HG03139 (cell line): ENCODE measurements around the gene KCNH1.
A peak's percentile ranks its signal among the peaks of the same experiment; 100 is the strongest.

Experiments
- ATAC-seq: cut with Tn5 transposase; IDR thresholded peaks from one replicate; pipeline ENCODE4 v1.9.1; 2021; ENCODE audit not compliant: unreplicated experiment

The KCNH1 gene, protein sequence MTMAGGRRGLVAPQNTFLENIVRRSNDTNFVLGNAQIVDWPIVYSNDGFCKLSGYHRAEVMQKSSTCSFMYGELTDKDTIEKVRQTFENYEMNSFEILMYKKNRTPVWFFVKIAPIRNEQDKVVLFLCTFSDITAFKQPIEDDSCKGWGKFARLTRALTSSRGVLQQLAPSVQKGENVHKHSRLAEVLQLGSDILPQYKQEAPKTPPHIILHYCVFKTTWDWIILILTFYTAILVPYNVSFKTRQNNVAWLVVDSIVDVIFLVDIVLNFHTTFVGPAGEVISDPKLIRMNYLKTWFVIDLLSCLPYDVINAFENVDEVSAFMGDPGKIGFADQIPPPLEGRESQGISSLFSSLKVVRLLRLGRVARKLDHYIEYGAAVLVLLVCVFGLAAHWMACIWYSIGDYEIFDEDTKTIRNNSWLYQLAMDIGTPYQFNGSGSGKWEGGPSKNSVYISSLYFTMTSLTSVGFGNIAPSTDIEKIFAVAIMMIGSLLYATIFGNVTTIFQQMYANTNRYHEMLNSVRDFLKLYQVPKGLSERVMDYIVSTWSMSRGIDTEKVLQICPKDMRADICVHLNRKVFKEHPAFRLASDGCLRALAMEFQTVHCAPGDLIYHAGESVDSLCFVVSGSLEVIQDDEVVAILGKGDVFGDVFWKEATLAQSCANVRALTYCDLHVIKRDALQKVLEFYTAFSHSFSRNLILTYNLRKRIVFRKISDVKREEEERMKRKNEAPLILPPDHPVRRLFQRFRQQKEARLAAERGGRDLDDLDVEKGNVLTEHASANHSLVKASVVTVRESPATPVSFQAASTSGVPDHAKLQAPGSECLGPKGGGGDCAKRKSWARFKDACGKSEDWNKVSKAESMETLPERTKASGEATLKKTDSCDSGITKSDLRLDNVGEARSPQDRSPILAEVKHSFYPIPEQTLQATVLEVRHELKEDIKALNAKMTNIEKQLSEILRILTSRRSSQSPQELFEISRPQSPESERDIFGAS

DNA sequence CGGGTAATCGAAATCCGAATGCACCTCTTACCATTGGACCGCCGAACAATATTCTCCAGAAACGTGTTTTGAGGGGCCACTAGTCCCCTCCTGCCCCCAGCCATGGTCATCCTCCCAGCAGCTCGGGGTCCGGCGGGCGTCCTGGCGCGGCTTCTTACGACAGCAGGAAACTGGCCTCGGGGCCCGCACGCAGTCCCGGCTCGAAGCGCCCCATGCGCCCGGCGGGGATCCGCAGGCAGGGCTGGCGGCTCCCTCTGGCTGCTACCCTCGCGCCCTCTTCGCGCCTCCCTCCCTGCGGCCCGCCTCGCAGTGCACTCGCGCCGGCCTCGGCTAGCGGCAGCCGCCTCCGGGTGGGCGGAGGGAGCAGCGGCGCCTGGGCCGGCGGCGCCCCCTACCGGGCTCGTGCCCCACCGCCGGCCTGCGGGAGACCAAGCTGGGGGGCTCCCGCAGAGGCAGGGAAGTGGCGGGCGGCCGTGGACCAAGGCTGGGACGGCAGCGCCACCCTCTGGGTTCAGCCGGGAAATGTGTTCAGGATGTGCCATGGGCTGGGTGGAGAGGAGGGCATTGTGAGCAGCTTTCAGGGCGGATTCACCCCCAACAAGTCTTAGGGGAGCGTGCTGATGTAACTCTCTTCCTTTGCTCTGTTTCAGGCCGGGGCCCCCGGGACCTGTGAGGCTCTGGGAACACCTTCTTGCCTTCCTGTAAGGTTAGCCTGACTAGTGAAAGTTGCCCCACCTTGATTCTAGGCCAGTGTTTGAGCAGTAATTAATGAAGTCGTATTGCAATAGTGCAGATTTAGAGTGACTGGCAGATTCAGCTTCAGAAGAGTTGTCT lies at the start of gene KCNH1:
Gene KCNH1 (minus strand): TSS at position 313 of the 834 bp plus-strand sequence. CDS start 203 bp downstream, at position 110.
- peak; percentile 87 for ATAC-seq

DNA sequence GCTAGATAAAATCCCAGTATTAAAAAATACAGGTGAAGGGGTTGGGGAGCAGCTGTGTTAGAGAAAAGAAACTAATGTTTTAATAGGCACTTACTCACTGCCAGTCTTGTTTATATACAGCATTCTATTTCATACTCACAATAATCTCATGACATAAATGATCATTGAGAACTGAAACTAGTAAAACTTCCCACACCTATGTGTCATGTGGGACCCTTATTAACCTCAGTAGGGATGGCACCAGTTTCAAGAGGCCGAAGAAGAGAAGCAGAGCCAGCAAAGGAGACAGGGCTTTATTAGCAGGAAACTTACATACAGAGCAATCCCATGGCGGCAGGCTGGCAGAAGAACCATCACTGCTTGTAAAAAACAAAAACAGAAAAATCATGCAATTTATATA lies 48.8 kb upstream of the KCNH1 start:
- no peak for ATAC-seq

DNA sequence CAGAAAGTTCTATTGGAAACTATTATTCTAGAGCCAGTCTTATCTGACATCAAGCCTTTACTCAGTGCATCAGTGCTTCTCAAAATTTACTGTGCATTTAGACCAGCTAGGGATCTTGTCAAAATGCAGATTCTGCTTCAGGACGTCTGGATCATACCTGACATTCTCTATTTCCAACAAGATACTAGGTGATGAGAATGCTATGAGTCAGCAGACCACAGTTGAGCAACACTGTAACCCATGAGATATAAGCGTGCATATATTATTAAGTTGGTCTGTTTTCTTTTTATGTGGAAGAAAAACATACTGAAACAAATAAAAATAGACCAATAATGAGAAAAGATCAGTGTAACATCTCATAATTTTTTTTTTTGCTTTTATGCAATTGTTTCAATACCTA lies 40.4 kb upstream of the KCNH1 start:
- no peak for ATAC-seq

DNA sequence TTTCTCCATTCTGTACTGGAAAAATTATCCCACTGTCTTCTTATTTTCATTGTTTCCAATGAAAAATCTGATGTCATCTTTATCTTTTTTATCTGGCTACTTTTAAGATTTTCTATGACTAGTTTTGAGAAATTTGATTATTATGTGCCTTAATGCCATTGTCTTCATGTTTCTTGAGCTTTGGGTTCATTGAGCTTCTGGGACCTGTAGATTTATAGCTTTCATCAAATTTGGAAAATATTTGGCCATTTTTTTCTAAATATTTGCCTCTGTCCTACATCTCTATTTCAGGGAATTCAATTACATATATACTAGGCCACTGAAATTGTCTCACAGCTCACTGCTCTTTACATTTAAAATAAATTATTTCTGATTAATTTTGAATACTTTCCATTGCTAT lies 38.7 kb upstream of the KCNH1 start:
- no peak for ATAC-seq

DNA sequence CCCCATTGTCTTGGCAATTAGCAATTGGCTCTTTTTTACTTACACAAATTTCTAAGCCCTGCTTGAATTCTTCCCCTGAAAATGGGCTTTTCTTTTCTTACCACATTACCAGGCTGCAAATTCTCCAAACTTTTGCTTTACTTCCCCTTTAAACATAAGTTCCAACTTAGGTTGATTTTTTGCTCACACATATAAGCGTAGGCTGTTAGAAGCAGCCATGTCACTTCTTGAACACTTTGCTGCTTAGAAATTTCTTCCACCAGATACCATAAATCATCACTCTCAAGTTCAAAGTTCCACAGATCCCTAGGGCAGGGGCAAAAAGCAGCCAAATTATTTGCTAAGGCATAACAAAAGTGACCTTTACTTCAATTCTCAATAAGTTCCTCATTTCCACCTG lies 35.4 kb upstream of the KCNH1 start:
- no peak for ATAC-seq

DNA sequence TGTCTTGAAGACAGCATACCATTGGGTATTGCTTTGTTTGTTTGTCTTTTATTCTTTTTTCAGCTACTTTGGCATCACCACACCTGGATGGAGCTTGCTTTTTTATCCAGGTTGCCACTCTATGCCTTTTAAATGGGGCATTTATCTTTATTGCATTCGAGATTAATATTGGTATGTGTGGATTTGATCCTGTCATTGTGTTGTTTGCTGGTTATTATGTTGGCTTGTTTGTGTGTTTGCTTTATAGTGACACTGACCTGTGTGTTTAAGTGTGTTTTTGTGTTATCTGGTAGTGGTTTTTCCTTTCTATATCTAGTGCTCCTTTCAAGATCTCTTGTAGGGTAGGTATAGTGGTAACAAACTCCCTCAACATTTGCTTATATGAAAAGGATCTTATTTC lies 24.9 kb upstream of the KCNH1 start:
- no peak for ATAC-seq

DNA sequence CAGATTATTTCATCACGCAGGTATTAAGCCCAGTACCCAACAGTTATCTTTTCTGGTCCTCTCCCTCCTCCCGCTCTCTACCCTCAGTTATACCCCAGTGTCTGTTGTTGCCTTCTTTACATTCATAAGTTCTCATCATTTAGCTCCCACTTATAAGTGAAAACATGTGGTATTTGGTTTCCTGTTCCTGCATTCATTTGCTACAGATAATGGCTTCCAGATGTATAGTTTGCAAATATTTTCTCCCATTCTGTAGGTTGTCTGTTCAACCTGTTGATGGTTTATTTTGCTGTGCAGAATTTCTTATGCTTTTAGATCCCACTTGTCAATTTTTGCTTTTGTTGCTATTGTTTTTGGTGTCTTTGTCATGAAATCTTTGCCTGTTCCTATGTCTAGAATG lies 21.1 kb upstream of the KCNH1 start:
- ATAC-seq: no peak

DNA sequence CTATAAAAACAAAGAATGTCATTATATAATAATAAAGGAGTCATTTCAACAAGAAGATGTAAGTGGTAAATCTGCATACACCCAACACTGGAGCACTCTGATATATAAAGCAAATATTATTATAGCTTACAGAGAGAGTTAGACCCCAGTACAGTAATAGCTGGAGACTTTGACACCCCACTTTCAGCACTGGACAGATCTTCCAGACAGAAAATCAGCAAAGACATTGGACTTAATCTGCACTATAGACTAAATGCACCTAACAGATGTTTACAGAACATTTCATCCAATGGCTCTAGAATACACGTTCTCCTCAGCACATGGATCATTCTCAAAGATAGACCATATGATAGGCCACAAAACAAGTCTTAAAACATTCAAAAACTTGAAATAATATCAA lies 20.0 kb upstream of the KCNH1 start:
- no peak for ATAC-seq

DNA sequence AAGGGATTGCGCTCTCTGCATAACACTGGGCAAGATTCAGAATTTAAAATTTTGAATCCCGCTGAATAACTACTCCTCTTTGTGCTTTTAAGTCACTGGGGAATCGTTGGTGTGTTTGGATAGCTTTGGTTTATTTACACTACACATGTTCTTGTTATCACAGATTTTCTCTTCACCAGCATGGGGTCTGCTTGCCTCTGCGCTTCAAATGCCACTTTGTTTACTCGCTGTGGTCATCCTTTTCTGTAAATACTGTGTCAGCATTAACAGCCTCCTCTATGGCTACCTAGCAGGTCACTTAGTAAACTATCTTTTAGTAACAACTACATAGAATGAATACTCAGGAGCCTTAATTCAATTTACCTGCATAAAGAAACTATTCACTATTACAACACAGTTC lies 14.4 kb upstream of the KCNH1 start:
- ATAC-seq: no peak

DNA sequence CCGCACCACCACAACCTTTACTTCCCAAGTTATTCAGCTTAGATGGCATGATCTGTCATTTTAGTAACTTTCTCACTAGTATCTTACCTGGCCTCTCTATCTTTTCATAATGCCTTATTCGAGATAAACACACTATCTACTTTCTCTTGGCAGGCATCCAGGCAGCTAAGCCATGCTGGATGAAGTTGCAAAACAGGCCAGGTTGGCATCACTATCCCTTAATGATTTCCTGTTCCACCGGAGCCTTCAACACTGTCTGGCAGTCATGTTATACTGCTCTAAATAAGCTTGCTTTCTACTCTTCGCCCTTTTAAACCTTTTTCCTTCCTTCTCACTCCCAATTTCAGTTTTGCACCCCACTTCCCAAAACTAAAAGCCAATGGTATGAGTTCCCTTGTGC lies 12.0 kb upstream of the KCNH1 start:
- ATAC-seq: no peak

DNA sequence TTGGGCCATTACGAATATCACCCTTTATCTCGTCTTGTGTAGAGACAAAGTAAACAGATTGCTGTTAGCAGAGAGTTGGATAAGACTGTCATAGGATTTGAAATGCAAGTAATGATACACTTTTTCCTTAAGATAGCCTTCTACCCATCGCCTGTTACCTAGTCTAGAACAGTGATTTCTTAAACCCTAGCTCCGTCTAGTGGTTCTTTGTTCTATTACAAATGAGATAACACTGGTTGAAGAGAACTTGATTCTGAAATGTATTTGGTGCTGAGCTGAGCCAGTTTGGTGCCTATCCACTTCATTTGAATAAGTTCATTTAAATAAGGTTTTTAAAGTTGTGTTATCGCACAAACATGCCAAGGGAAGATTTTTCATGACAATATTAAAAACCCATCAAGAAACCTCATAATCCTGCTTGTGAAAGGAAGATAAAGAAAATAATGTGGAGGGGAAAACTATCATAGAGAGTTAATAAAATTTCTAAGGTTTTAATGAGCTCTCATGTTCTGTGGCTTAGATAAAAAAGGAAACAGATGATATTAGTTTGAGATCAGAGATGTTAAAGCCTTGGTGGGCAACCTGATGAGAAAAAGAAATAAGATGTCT lies 1.5 kb upstream of the KCNH1 start:
- ATAC-seq: no peak

DNA sequence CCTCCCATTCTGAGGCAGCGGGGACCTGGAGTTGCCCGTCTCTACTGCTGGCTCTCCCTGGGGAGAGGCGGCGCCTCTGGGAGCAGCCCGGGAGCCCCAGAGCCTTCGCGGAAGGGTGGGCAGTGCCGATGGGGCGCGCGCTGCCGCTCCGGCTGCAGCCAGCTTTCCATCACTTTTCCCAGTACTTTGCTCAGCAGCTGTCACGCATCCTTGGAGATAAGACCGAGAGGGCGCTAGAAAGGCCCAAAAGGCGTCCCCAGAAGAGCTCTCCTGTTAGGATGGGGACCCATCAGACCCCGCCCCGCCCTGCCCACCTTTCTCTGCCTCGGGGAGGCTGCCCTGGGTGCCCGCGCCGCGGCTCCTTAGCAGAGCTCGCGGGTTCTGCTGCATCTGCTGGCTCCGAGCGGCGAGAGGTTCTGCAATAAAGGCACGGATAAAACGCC lies 534 bp downstream of the KCNH1 start:
- no peak for ATAC-seq

DNA sequence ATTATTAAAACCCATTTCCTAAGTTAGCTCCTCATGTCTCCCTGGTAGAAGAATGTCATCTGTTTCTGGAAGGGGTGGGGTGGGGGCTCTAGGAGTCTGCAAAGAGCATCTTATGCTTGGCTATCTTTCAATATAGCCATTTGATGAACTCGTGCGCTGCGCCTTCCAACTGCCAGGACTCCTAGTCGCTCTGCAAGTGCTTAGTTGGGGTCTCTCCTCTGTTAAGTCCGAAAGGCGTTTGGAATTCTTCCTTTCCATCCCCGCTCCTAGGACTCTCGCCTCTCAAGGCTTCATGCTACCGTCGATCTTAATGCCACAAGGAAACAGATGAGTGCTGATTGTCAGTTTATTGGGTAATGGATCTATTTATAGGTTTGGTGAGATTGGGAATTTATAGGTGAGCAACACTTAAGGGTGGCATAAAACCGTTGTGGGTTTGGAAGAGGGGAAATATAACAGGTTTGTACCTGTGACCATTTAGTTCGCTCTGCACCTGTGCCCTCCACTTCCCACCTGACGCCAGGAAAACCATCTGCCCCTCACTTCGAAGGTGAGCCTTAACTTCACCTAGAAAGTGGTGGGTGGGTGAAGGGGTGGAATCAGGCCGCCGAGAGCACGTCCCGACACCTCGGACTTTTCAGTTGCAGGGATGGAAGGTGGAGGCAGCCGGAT lies 1.1 kb downstream of the KCNH1 start:
- no peak for ATAC-seq

DNA sequence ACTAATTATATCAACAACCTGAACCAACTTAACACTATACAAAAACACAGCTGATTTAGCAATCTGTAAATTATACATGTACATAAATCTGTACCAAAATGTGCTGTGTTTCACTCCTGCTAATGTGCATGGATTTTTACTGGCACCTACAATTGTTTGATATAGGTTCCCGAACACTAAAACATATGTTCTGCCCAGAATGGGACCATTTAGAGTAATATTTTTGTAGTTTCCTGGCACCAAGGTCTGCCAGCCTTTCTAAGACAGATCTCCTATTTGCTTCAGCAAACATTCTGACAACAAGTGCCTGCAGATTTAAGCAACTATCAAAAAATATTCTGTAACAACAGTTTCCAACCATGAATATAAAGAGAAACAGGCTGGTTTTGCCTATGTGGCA lies 4.2 kb downstream of the KCNH1 start:
- no peak for ATAC-seq

DNA sequence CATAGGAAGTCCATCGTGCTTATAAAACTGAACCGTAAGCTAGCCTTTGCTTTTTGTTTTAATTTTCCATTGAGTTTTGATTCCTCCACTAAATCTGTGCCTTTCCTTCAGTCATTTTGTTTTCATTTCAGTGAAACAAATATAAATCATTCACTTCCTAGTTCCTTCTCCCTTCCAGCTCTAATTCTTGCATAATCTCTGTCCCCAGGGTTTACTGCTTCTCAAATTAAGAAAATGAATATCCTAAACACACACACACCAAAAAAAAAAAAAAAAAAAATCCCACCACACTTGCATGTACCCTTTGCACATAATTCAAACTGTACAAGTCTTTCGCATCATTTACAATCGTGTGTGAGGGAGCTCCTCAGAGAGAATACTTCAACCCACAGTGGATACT lies 6.8 kb downstream of the KCNH1 start:
- ATAC-seq: no peak

DNA sequence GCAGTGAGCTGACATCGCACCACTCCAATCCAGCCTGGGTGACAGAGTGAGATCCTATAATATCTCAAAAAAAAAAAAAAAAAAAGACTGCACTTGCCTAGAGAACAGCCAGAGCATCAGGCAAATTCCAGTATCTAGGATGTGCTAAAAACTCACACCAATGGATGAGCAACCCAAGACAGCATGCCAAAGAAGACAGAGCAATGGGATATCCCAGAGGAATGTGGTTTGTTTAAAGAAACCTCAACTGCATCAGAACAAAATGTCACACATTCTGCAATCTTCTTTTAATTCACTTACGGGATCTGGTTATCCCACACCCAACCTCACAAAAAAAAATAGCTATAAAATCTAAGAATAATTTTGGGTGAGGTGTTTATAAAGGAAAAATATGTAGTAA lies 7.3 kb downstream of the KCNH1 start:
- no peak for ATAC-seq

DNA sequence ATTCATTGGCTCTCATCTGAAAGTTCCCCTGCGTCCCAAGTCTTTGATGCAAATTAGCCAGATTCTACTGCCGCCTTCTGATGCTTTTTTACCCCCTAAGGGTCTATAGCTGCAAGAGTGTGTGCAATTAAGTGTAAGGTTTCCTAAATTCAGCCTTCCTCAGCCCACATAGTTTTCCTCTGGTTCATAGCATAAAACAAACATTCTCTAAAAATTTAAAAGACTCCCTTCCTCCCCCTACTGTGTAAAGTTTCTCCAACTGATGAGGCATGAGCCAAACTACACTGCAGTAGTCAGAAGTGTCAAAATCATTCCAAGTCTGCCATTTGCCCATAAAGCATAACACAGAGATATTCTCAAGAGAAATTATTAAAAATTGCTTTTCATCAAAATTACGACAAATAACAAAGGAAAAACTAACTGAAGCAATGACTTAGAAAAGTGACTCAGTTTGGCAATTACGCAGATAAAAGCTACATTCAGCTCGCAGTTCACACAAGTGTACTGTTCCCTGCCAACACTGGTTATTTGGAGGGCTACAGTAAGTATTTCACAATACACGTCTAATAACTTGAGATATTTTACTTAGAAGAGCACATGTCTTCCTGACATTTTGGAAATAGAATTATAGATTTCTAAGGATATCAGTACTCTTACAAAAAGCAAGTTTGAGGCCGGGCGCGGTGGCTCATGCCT lies 15.4 kb downstream of the KCNH1 start:
- ATAC-seq: no peak

DNA sequence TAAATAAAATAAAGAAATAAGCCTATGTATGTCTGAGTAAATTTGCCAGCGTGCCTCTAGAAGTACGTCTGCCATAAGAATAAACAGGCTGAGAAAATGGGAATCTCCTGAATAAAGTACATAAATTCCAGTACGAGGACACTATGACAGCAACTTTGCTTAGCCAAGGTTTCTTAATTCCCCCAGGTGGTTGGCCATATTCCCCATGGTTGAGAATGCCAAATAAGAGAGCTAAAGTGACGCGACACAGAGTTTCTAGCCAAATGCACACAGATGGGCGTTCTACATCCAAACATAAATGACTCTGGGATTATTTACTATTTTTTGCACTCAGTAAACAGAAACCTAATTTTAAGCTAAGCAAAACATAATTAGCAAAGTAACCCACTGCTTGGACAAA lies 19.5 kb downstream of the KCNH1 start:
- no peak for ATAC-seq

DNA sequence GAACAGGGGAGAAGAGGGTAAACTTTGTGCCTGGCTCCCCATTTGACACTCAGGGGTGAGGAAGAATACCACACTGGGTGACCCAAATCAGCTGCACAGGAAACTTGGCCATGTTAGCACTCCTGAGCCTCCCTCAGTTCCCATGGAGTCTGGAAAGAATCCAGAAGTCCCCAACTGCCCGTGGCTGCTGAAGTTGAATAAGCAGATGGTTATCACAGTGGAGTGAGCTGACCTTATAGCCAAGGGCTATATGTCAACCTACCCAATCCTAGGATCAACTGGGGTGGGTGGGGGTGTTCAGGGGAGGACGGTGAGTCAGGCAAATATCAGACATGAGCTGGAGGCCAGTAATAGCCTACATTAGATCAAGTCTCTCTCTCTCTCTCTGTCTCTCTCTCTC lies 20.4 kb downstream of the KCNH1 start:
- no peak for ATAC-seq

DNA sequence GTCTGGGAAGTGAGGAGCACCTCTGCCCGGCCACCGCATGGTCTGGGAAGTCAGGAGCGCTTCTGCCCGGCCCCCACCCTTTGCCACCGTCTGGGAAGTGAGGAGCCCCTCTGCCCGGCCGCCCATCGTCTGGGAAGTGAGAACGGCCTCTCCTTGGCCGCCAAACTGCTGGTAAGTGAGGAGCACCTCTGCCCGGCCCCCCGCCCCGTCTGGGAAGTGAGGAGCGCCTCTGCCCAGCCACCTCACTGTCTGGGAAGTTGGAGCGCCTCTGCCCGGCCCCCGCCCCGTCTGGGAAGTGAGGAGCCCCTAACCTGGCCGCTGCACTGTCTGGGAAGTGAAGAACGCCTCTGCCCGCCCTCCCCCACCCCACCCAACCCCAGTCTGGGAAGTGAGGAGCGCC lies 22.6 kb downstream of the KCNH1 start:
- no peak for ATAC-seq
